Thoracic aorta (tissue), 2 donors: ENCODE measurements around the gene ERICH3. TPM values are rescaled to one million over a fixed set of nuclear protein-coding genes. Genes with fewer than 3 reads are reported as not detected.

Source experiments
- ATAC-seq: fragments of 150-250 bp; one replicate; pipeline ENCODE4 v1.8.0; 2017; ENCODE audit warnings: low read depth; ENCODE audit not compliant: insufficient number of reproducible peaks, low FRiP score
- DNase-seq: peaks from one replicate; pipeline ENCODE4 v3.0.0-alpha.2; 2020; ENCODE audit warnings: low spot score
- H3K27ac ChIP-seq, 2 donors: fragments of 200-600 bp; sonication (generic); 1 replicate in 1 of 2; 2 replicates in 1 of 2; pipeline ENCODE4 v1.5.1; 2016; ENCODE audit warnings: mild to moderate bottlenecking in 2 of 2, moderate library complexity in 2 of 2
- H3K27me3 ChIP-seq: fragments of 200-600 bp; sonication (generic); replicated peaks from 2 replicates; pipeline ENCODE4 v1.6.0; 2016; ENCODE audit warnings: mild to moderate bottlenecking; ENCODE audit not compliant: insufficient read depth
- H3K36me3 ChIP-seq: fragments of 200-600 bp; sonication (generic); one replicate; pipeline ENCODE4 v1.5.1; 2016
- H3K4me1 ChIP-seq, 2 donors: fragments of 200-600 bp; sonication (generic); 1 replicate in 1 of 2; 2 replicates in 1 of 2; pipeline versions ENCODE4 v1.5.1 to v1.6.0; 2016; ENCODE audit warnings: low read depth in 2 of 2, mild to moderate bottlenecking in 1 of 2; ENCODE audit not compliant: control insufficient read depth in 1 of 2
- H3K4me3 ChIP-seq: fragments of 200-600 bp; sonication (generic); 2 replicates; pipeline ENCODE4 v1.5.1; 2016; ENCODE audit warnings: mild to moderate bottlenecking
- H3K9me3 ChIP-seq: fragments of 200-600 bp; sonication (generic); 2 replicates; pipeline ENCODE4 v1.5.1; 2016
- CTCF ChIP-seq: fragments of 200-600 bp; sonication (generic); IDR thresholded peaks from one replicate; pipeline ENCODE4 v1.5.1; 2019; ENCODE audit warnings: antibody characterized with exemption
- total RNA-seq, 2 donors: library from RNA; depleted of rRNA; stranded (reverse); fragments of >200 nt; gene quantifications; one replicate each; pipeline versions ENCODE4 v1.1.0 to v1.2.3, GENCODE V29; 2016

Gene ERICH3
- total RNA-seq, 2 donors from 2014 or later = not detected

- no peak overlapping the region for H3K27ac ChIP-seq
- no peaks in the 10 kb centered on the region for H3K27me3 ChIP-seq
- H3K4me3 ChIP-seq = no peak overlapping the region
- no peaks in the 10 kb centered on the region for H3K36me3 ChIP-seq
- TF ChIP-seq CTCF = no peak
- DNase-seq = no peak
- H3K9me3 ChIP-seq = no peaks in the 10 kb centered on the region
- no peak for ATAC-seq
- no peaks in the 10 kb centered on the region for H3K4me1 ChIP-seq
These were observed 127.8 kb downstream of the ERICH3 start for GRCh38 chr1:74545821-74546220.

GRCh38 chr1:74534241-74534640, 139.4 kb downstream of the ERICH3 start:
- Histone ChIP-seq H3K27ac (no peak overlapping the region), H3K36me3 (no peaks in the 10 kb centered on the region), H3K4me3 (no peak overlapping the region), H3K27me3 (no peaks in the 10 kb centered on the region), H3K9me3 (no peaks in the 10 kb centered on the region), H3K4me1 (no peaks in the 10 kb centered on the region)
- no peak for TF ChIP-seq CTCF
- DNase-seq (no peak), ATAC-seq (no peak)

- ATAC-seq = no peak
- no peak for TF ChIP-seq CTCF
These were observed 141.8 kb downstream of the ERICH3 start for GRCh38 chr1:74531796-74532195.

GRCh38 chr1:74530892-74531291, 142.7 kb downstream of the ERICH3 start:
- Histone ChIP-seq H3K4me3 (no peak overlapping the region), H3K27me3 (no peaks in the 10 kb centered on the region), H3K27ac (no peak overlapping the region), H3K9me3 (no peaks in the 10 kb centered on the region), H3K4me1 (no peaks in the 10 kb centered on the region), H3K36me3 (no peaks in the 10 kb centered on the region)
- no peak for TF ChIP-seq CTCF
- ATAC-seq (no peak), DNase-seq (no peak)

More at GRCh38 chr1:74531796-74532195, 141.8 kb downstream of the ERICH3 start:
- no peaks in the 10 kb centered on the region for H3K27me3 ChIP-seq
- no peaks in the 10 kb centered on the region for H3K36me3 ChIP-seq
- DNase-seq = no peak
- H3K4me3 ChIP-seq = no peak overlapping the region
- H3K27ac ChIP-seq = no peak overlapping the region
- H3K4me1 ChIP-seq = no peaks in the 10 kb centered on the region
- no peaks in the 10 kb centered on the region for H3K9me3 ChIP-seq

- no peak overlapping the region for H3K4me3 ChIP-seq
- no peak for ATAC-seq
- H3K4me1 ChIP-seq = no peaks in the 10 kb centered on the region
- H3K27me3 ChIP-seq = no peaks in the 10 kb centered on the region
- H3K36me3 ChIP-seq = no peaks in the 10 kb centered on the region
- no peak overlapping the region for H3K27ac ChIP-seq
- H3K9me3 ChIP-seq = no peaks in the 10 kb centered on the region
- no peak for TF ChIP-seq CTCF
- no peak for DNase-seq
These were observed 145.5 kb downstream of the ERICH3 start for GRCh38 chr1:74528123-74528522.
